Measurements from ENCODE around the gene MRPL2.
"Not testable (repeated sequence)": the region's sequence is repeated elsewhere in the genome, so short reads cannot be mapped to it uniquely, and the experiment has no call there.

MRPL2 gene

DNA sequence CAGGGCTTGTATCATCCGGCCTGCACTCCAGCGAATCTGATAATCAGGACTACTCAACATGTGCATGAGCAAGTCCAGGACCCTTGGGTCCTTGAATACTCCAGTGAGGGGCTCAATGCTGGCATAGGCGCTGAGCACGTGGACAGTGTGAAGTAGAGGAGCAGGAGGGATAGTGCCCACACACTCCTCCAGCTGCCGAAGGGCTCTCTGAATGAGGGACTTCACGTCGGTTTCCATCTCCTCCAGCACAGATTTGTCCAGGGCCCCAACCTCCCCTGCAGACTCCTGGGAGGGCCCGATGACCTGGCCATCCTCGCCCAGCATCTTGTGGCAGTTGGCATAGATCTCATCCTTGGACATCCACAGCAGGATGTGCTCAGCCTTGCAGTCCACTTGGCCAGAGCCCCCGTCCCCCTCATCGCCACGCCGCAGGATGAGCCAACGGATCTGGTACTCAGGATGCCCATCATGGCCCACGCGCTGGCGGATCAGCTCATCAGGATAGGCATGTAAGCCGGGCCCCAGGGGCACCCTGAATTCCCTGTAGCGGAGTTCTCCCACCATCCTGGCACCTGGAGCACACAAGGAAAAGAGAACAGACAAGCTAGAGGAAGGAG, 6.9 kb downstream of the MRPL2 start:
- no peak for DNase-seq

GRCh38 chr6:43050981-43051380, 8.3 kb downstream of the MRPL2 start:
- DNase-seq: no peak

DNA sequence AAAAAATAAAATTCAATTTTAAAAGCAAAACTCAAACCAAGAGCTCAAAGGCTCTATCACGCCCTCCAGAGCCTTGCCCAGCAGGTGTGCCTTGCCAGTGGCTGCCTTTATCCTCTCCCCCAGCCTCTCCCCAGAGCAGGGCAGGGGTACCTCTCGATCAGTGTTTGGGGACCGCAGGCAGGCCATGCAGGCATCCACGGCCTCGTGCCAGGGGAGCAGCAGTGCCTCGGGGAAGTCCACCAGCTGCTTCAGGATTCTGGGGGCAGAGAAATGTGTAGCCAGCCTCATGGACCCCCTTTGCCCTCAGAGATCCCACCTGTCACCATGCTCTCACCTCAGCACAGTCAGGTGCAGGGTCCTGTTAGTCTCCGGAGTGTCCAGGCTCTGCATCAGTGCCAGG, 11.2 kb downstream of the MRPL2 start:
- no peak for DNase-seq

DNA sequence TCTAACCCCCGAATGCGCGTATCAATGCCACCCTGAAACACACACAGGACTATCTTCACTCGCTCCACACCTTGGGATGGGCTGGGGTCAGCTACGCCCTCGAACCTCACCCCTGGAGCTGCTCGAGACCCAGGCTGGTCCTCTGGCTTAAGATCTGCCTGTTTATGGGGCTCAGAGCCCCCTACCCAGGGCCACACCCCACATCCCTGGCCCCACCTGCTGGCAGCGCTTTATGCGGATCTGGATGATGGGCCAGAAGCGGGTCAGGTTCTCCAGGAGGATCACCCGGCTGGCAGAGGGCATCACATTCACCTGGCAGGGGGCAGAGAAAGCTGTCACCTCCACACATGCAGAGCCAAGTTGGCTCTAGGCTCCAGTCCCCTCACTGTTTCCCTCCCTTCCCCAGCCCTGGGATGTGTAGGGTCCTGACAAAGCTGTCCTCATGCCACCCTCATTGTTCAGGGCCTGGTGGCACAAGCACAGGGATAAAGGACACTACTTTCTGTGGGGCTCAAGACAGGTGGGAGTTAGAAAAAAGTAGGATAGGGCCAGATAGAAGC, 13.8 kb downstream of the MRPL2 start:
- DNase-seq: no peak

DNA sequence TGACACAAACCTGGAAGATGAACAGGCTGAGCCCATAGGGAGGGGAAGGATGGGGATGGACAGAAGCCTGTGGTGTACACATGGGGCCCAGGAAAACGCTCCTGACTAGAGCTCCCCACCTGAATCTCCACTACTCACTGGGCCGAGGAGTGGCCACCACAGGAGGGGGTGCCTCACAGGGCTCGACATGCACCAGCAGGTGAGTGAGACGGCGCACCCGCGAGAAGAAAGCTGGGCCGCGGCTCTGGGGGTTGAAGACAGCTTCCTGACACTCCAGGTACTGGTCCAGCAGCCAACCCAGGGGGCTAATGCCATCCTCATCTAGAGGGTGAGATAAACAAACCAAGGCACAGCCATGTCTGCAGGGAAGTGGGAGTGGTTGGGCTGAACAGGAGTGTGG, 15.9 kb downstream of the MRPL2 start:
- DNase-seq: no peak

DNA sequence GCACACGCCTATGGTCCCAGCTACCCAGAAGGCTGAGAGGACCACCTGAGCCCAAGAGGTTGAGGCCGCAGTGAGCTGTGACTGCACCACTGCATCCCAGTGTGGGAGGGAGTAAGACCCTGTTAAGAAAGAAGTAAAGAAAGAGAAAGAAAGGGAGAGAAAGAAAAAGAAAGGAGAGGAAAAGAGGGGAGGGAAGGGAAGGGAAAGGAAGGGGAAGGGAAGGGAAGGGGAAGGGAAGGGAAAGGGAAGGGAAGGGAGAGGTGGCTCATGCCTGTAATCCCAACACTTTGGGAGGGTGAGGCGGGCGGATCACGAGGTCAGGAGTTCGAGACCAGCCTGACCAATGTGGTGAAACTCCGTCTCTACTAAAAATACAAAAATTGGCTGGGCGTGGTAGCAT, 17.8 kb downstream of the MRPL2 start:
- not testable (repeated sequence) for DNase-seq

GRCh38 chr6:43040542-43041257, 18.5 kb downstream of the MRPL2 start:
- no peak for DNase-seq

GRCh38 chr6:43038727-43039126, 20.5 kb downstream of the MRPL2 start:
- DNase-seq: no peak

DNA sequence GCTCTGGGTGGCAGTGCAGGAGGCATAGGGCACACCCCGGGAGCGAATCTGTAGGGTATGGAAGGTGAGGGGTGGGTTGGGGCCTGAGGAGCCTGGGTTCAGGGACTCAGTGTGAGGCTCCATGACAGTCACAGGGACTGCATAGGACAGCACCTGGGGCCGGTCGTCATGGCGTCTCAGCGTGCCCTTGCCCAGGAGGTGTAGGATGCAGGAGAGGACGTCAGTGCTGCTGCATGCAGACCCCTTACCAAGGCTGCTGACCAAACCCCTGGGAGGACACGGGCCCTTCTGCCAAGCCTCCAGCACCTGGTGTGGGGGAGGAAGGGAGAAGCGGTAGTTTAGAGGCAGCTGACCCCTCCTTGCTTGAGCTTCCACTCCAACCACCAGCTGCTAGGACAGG, 21.5 kb downstream of the MRPL2 start:
- DNase-seq: no peak

- DNase-seq: no peak
Observed at GRCh38 chr6:43037197-43037596, 22.0 kb downstream of the MRPL2 start.

- no peak for DNase-seq
Observed at GRCh38 chr6:43036712-43037111, 22.5 kb downstream of the MRPL2 start.

DNA sequence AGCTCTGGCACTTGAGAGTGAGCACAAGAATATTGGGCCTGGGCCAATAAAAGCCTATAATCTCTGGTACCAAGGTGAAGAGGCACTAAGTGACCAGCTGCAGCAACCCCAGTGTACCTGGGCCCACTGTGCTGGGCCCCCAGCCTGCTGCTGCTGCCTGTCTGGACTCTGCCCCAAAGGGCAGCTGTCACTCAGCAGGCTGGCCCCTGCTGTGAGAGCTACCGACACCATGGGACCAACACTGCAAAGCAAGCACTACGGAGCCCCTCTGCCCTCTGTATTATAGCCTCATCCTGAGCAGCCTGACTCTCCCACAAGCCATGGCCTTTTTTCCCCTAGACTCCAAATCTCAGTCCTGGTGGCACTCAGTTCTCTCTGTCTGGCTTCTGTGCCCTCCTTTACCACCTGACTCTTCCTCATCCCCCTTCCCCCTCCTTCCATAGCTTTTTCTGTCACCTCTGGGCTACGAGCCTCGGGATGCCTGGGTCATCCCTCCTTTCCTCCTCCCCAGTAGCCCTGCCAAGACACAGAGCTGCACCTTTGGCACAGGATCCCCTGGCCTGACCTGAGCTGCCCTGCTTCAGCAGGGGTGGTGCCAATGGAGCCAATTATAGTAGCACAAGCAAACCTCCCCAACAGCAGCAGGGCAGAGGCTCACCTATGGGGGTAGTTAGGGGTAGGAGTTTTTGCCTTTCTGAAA, 23.6 kb downstream of the MRPL2 start:
- no peak for DNase-seq

- no peak for DNase-seq
Observed at GRCh38 chr6:43034190-43034525, 25.1 kb downstream of the MRPL2 start.

GRCh38 chr6:43033496-43034189, 25.6 kb downstream of the MRPL2 start:
- DNase-seq: no peak

- no peak for DNase-seq
Observed at GRCh38 chr6:43032326-43032725, 26.9 kb downstream of the MRPL2 start.

- DNase-seq: no peak
Observed at GRCh38 chr6:43029120-43029519, 30.1 kb downstream of the MRPL2 start.

DNA sequence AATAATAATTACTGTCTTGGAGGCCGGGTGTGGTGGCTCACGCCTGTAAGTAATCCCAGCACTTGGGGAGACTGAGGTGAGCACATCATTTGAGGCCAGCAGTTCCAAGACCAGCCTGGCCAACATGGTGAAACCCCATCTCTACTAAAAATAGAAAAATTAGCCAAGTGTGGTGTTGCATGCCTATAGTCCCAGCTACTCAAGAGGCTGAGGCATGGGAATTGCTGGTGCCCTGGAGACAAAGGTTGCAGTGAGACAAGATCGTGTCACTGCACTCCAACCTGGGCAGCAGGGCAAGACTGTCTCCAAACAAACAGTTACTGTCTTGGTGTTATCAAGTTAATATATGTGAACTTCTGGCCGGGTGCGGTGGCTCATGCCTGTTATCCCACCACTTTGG, 32.9 kb downstream of the MRPL2 start:
- no peak for DNase-seq

DNA sequence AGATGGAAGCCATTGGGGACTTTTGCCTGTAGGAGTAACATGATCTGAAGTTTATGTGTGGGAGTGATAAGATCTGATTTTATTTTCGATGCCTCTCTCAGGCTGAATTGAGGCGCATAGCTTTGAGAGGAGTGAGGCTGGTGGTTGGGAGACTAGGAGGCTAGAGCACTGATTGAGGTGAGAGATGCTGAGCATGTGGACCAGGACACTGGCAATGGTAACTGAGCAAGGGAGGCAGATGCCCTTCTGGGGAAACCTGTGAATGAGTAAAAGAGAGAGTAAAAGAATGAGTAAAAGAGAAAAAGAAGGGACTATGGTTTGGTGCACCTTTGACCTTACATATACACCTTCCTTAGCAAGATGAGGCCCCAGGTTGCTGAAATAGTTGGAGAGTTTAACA, 34.8 kb downstream of the MRPL2 start:
- DNase-seq: no peak

DNA sequence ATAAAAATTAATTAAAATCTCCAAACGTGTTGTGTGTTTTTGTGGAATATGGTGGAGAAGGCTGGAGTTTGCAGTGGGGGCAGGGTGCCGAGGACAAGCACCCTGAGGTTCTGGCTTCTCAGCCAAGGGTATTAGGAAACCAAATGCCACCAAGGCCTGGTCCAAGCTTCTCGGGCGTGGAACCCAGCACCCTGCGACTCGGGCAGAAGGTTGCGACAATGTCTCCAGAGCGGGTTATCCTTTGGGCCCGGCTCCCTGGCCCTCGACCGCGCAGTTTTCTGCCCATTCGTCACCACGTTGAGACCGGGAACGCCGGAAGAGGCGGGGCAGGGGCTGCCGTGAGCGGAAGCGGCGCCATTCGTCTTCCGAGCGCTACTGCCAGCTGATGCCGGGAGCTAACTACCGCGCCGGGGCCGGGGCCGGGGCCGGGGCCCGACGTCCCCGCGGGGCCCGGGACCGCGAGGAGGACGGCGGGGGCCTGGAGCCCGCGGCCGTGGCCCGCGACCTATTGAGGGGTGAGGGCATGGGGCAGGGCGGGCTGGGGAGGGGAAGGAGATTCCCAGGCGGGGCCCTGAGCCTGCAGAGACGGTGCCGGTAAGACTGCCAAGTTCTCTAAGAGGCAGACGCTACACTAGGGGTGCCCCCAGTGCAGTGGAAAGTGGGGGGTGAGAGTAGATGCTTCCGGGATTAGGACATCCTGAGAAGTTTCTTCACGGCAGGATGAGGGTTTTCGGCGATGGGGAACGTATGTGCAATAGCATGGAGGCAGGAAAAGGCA, 37.8 kb downstream of the MRPL2 start, which contains the start of gene RRP36:
RRP36 (plus strand) TSS at position 354 of the 778 bp plus-strand sequence; CDS start at position 386, 32 bp downstream.
- DNase-seq: peak; percentile 80

DNA sequence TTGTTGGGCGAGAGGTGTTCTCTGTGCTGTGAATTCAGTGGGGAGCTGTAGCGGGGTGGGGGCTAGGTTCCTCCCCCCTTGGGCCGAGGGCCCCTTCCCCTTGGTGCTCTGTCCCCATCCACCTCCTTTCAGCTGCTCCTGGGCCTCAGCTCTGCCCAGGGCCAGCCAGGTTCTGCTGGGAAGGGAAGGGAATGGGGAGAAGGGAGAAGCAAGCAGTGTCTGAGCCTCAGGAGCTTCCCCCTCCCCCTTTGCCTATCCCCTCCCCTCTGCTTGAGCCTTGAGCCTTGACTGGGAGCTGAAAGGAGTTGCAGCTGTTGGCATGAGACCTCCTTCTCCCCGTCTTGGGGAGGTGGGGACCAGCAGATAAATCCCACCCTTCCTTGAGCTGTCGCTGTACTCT, 38.4 kb downstream of the MRPL2 start:
- no peak for DNase-seq

DNA sequence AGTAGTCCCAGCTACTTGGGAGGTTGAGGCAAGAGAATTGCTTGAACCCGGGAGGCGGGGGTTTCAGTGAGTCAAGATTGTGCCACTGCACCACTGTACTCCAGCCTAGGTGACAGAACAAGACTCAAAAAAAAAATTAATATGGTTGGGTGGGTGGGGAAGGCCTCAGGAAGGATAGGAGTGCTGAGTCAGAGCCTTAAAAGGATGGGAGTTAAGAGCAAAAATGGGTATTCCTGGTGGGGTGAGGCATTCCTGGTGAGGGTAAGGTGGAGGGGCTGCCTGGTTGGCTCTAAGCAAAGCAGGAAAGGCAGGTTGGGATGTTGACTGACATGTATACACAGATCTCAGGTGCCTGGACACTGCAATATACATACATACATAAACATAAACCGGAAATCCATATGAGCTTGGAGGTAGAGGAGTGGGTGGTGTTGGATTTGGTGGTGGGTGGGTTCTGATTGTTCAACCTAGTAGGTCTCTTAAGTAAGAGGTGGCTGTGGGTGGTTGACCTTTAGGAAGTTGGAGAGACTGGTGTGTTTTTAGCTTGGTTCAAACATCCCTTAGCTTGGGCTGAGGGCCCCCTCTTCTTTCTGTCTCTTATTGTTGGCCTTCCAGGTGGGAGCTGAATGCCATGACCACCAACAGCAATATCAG, 39.1 kb downstream of the MRPL2 start:
- DNase-seq: no peak

- DNase-seq: no peak
Observed at GRCh38 chr6:43019152-43019551, 40.1 kb downstream of the MRPL2 start.
